DND-41 (cell line): ENCODE measurements around the gene SMPD4.
"Not testable (repeated sequence)": the region's sequence is repeated elsewhere in the genome, so short reads cannot be mapped to it uniquely, and the experiment has no call there.

Experiments
- ATAC-seq: fragments of 200-7000 bp; cut with Tn5 transposase; 3 replicates; pipeline ENCODE4 v1.9.1; 2021; ENCODE audit warnings: low read depth; ENCODE audit not compliant: insufficient read depth
- DNase-seq: peaks from one replicate; pipeline ENCODE4 v3.0.0-alpha.2; 2020
- H2AFZ ChIP-seq: 2 replicates; pipeline ENCODE4 v1.6.0; 2012; ENCODE audit warnings: low read depth, low read length
- H3K27ac ChIP-seq: 2 replicates; pipeline ENCODE4 v1.5.1; 2012; ENCODE audit warnings: low read length, inconsistent platforms
- H3K27me3 ChIP-seq: fragments of 200-600 bp; sonication (generic); 2 replicates; pipeline ENCODE4 v1.6.0; 2012; ENCODE audit warnings: low read length, mild to moderate bottlenecking, inconsistent platforms; ENCODE audit not compliant: insufficient read depth, poor library complexity
- H3K36me3 ChIP-seq: 2 replicates; pipeline ENCODE4 v1.5.1; 2012; ENCODE audit warnings: low read length, inconsistent platforms; ENCODE audit not compliant: insufficient read depth
- H3K4me1 ChIP-seq: 2 replicates; pipeline ENCODE4 v1.5.1; 2012; ENCODE audit warnings: mild to moderate bottlenecking, low read length; ENCODE audit not compliant: insufficient read depth
- H3K4me2 ChIP-seq: 2 replicates; pipeline ENCODE4 v1.6.0; 2012; ENCODE audit warnings: mild to moderate bottlenecking, moderate library complexity, low read length, inconsistent platforms; ENCODE audit not compliant: insufficient read depth
- H3K4me3 ChIP-seq, 2 experiments: fragments of 200-600 bp in 1 of 2; shearing (Covaris generic) in 1 of 2; 2 replicates each; pipeline ENCODE4 v1.5.1; 2012 to 2016; ENCODE audit warnings: inconsistent platforms in 2 of 2, low read length in 2 of 2, mild to moderate bottlenecking in 2 of 2, low read depth in 1 of 2, moderate library complexity in 1 of 2
- H3K79me2 ChIP-seq: 2 replicates; pipeline ENCODE4 v1.6.0; 2012; ENCODE audit warnings: low read length, inconsistent platforms; ENCODE audit not compliant: insufficient read depth
- H3K9ac ChIP-seq: 2 replicates; pipeline ENCODE4 v1.6.0; 2012; ENCODE audit warnings: low read depth, mild to moderate bottlenecking, inconsistent platforms, low read length, moderate library complexity
- H3K9me3 ChIP-seq: 2 replicates; pipeline ENCODE4 v1.5.1; 2012; ENCODE audit warnings: low read length, moderate library complexity, mild to moderate bottlenecking, inconsistent platforms; ENCODE audit not compliant: insufficient read depth, severe bottlenecking
- H4K20me1 ChIP-seq: 2 replicates; pipeline ENCODE4 v1.6.0; 2012; ENCODE audit warnings: low read length; ENCODE audit not compliant: insufficient read depth
- EZH2 ChIP-seq: IDR thresholded peaks from 3 replicates; pipeline ENCODE4 v1.6.1; 2012; ENCODE audit warnings: borderline replicate concordance, low read depth, mild to moderate bottlenecking, moderate library complexity, low read length, inconsistent platforms; ENCODE audit not compliant: severe bottlenecking
- TF ChIP-seq, protein P1 (sequence below): IDR thresholded peaks from 2 replicates; pipeline ENCODE4 v1.5.1; 2012; ENCODE audit warnings: borderline replicate concordance, low read length, moderate library complexity, mild to moderate bottlenecking; ENCODE audit not compliant: poor library complexity, severe bottlenecking; ENCODE audit errors: extremely low read depth

The SMPD4 gene

DNA sequence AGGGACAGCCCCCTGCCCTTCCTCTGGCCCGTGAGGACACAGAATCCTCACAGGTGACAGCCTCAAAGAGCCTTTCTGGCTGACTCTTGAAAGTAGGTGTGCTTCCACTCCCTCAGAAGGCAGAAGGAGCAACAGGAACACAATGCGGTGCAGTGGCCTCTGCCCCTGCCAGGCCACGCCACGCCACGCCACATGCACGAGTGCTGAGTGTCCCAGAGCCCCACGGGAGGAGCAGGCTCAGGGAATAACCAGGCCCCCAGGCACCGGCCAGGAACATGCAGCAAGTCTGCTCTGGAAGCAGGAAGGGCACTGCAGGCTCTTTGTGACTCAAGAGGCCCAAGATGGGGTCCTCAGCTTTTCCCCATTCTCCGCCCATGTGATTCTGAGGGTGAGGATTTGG is 18.4 kb downstream of the SMPD4 start:
- Histone ChIP-seq H3K4me3 (no peak overlapping the region), H2AFZ (no peak overlapping the region), H3K27me3 (no peaks in the 10 kb centered on the region), H3K79me2 (no peaks in the 10 kb centered on the region; the same call in 1 of the 2 replicates), H3K27ac (no peak overlapping the region), H4K20me1 (peaks cover 19% of the 10 kb centered on the region; the same call in 1 of the 2 replicates), H3K4me2 (no peak overlapping the region), H3K4me1 (no peaks in the 10 kb centered on the region), H3K36me3 (peaks cover 79% of the 10 kb centered on the region), H3K9ac (no peak overlapping the region), H3K9me3 (no peaks in the 10 kb centered on the region)
- TF ChIP-seq EZH2 = no peak
- TF ChIP-seq, protein P1, sequence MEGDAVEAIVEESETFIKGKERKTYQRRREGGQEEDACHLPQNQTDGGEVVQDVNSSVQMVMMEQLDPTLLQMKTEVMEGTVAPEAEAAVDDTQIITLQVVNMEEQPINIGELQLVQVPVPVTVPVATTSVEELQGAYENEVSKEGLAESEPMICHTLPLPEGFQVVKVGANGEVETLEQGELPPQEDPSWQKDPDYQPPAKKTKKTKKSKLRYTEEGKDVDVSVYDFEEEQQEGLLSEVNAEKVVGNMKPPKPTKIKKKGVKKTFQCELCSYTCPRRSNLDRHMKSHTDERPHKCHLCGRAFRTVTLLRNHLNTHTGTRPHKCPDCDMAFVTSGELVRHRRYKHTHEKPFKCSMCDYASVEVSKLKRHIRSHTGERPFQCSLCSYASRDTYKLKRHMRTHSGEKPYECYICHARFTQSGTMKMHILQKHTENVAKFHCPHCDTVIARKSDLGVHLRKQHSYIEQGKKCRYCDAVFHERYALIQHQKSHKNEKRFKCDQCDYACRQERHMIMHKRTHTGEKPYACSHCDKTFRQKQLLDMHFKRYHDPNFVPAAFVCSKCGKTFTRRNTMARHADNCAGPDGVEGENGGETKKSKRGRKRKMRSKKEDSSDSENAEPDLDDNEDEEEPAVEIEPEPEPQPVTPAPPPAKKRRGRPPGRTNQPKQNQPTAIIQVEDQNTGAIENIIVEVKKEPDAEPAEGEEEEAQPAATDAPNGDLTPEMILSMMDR = no peak
- ATAC-seq (no peak), DNase-seq (no peak)

DNA sequence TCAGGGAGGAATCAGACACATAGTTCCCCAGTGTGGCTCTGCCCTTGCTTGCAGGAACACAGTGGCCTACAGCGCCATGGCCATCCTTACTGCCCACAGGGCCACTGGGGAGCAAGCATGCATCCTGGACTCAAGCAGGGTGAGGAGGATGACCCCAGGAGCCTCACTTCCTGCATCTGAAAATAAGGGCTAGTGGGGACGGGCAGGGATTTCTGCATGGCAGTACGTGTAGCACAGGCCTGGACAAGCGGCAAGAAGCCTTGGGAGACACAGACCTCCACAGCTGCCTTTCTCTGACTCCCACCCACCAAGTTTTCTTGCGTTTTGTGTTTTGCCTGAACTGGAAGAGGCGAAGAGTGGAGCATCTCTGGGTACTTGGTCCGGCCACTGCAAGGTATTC is 18.9 kb downstream of the SMPD4 start:
- ATAC-seq, H3K79me2 ChIP-seq, H3K9ac ChIP-seq, H3K27ac ChIP-seq, H3K9me3 ChIP-seq, H3K4me2 ChIP-seq, H3K27me3 ChIP-seq, H3K4me3 ChIP-seq, H3K4me1 ChIP-seq, DNase-seq, H2AFZ ChIP-seq: not testable (repeated sequence)
- Histone ChIP-seq H3K36me3 (peaks cover 76% of the 10 kb centered on the region), H4K20me1 (peaks cover 20% of the 10 kb centered on the region; the same call in 1 of the 2 replicates)

DNA sequence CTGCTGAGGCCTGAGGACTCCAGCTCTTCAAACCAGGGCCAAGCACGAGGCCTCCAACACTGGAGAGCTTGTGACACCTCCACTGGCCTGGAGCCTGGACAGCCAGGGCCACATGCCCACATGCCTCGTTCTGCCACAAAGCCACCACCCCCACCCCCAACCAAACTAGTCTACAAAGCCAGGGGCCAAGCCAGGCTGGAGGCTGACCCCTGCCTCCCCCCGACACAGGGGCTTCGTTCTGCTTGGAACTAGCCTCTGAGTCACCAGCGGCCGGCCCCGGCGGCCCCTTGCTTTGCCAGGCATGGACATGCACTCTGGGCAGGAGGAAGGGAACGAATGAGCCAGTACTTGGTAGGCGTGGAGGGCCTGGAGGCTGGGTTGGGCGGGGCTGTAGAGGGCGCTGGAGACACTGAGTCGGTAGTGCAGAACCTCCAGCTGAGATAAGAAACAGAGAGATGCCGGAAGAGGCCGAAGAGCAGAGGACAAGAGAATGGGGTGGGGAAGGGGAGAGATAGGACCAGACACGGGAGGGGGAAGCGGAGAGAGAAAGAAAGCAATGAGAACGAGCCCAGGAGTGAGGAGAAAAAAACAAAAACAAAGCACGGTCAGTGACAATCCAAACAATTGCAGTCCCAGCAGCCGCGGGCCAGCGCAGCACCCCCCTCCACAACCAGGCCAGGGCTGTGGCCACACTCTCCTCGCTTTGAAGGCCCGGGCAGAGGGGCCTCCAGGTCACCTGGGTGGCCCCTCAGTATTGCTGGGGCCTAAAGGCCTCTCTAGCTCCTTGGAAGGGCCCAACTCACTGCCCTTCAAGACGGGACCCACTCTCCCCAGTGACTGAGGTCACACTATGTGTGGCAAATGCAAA is 20.3 kb downstream of the SMPD4 start:
- H3K27ac ChIP-seq, H3K4me1 ChIP-seq, H3K79me2 ChIP-seq, DNase-seq, ATAC-seq, H3K9me3 ChIP-seq, H3K9ac ChIP-seq, H3K27me3 ChIP-seq, H3K4me3 ChIP-seq, H3K4me2 ChIP-seq, H2AFZ ChIP-seq: not testable (repeated sequence)
- Histone ChIP-seq H3K36me3 (peaks cover 71% of the 10 kb centered on the region), H4K20me1 (peaks cover 23% of the 10 kb centered on the region; the same call in 1 of the 2 replicates)

DNA sequence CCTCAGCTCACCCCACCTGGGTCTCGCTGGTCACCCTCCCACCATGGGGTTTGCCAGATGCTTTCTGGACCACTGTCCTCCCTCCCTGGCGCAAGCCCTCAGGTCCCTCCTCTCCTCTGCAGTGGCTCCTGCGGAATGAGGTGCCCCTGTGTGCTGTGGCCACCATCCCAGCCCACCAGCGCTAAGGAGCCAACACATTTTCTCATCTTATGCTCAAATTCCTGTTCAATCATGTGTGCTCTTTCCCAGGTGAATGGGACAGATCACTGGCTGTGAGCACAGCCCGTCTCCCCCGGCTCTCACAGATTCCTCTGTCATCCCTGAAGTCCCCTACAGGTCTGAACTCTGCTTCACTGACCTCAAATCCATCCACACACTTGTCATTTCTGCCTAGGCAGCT is 21.3 kb downstream of the SMPD4 start:
- no peaks in the 10 kb centered on the region for H3K79me2 ChIP-seq
- H3K4me3 ChIP-seq = no peak overlapping the region
- H2AFZ ChIP-seq = no peak overlapping the region
- peaks cover 23% of the 10 kb centered on the region; the same call in 1 of the 2 replicates for H4K20me1 ChIP-seq
- H3K36me3 ChIP-seq = peaks cover 73% of the 10 kb centered on the region
- no peaks in the 10 kb centered on the region for H3K4me1 ChIP-seq
- H3K27ac ChIP-seq = no peak overlapping the region
- no peak for TF ChIP-seq EZH2
- TF ChIP-seq, protein P1 = no peak
- no peak overlapping the region for H3K9ac ChIP-seq
- no peak overlapping the region for H3K4me2 ChIP-seq
- no peak for ATAC-seq
- no peak for DNase-seq
- H3K9me3 ChIP-seq = no peaks in the 10 kb centered on the region
- no peaks in the 10 kb centered on the region for H3K27me3 ChIP-seq

DNA sequence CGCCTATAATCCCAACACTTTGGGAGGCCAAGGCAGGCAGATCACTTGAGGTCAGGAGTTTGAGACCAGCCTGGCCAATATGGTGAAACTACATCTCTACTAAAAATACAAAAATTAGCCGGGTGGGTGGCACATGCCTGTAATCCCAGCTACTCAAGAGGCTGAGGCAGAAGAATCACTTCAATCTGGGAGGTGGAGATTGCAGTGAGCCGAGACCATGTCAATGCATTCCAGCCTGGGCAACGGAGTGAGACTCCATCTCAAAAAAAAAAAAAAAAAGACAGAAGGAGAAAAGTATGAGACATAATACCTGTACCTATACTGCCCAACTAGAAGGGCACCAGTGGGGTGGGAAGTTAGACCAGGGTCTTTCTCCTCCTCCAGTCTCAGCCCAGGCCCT is 22.0 kb downstream of the SMPD4 start:
- H3K27ac ChIP-seq, H3K79me2 ChIP-seq, H3K27me3 ChIP-seq, H3K4me3 ChIP-seq, H3K4me2 ChIP-seq, H3K9me3 ChIP-seq, ATAC-seq, H3K9ac ChIP-seq, DNase-seq, H2AFZ ChIP-seq, H3K4me1 ChIP-seq: not testable (repeated sequence)
- Histone ChIP-seq H4K20me1 (peaks cover 23% of the 10 kb centered on the region; the same call in 1 of the 2 replicates), H3K36me3 (peaks cover 74% of the 10 kb centered on the region)
